SK-N-SH (cell line): Measurements from ENCODE around the gene TMEM39B. TPM values are rescaled to one million over a fixed set of nuclear protein-coding genes. Genes with fewer than 3 reads are reported as not detected.

Experiments used
- CTCF ChIA-PET: fragments of 300-600, 350-600 bp; formaldehyde crosslinking; extraction: SDS; loops from one replicate; lab custom pipeline; 2021; lab: Yijun Ruan, JAX
- POLR2A ChIA-PET: fragments of 350-600 bp; sonication (Branson Sonifier 250); formaldehyde crosslinking; extraction: SDS; loops from one replicate; lab custom pipeline; 2020; ENCODE audit warnings: antibody characterized with exemption, inconsistent platforms; lab: Yijun Ruan, JAX
- DNase-seq: peaks from one replicate; pipeline ENCODE4 v3.0.0; 2012
- H2AFZ ChIP-seq: fragments of 200-600 bp; sonication (generic); 2 replicates; pipeline ENCODE4 v1.8.1; 2016; ENCODE audit warnings: antibody characterized with exemption, mild to moderate bottlenecking, low read depth
- H3F3A ChIP-seq: fragments of 200-600 bp; sonication (generic); replicated peaks from 2 replicates; pipeline ENCODE3; 2016; ENCODE audit warnings: antibody characterized with exemption, mild to moderate bottlenecking; ENCODE audit not compliant: insufficient read depth
- H3K27ac ChIP-seq, 2 experiments: fragments of 200-500 bp in 1 of 2; fragments of 200-600 bp in 1 of 2; sonication (Bioruptor generic) in 1 of 2; sonication (generic), shearing (Covaris generic) in 1 of 2; 2 replicates each; pipeline versions ENCODE4 v1.5.1 to v1.6.1; 2014 to 2016; ENCODE audit warnings: low read depth in 2 of 2, inconsistent platforms in 1 of 2, low read length in 1 of 2, mild to moderate bottlenecking in 1 of 2, mixed read lengths in 1 of 2
- H3K27me3 ChIP-seq: fragments of 200-600 bp; sonication (generic), shearing (Covaris generic); 2 replicates; pipeline ENCODE4 v1.6.1; 2016; ENCODE audit warnings: mixed run types; ENCODE audit not compliant: insufficient read depth
- H3K36me3 ChIP-seq, 2 experiments: fragments of 200-500 bp in 1 of 2; fragments of 200-600 bp in 1 of 2; sonication (Bioruptor generic) in 1 of 2; sonication (generic) in 1 of 2; replicated peaks in 1 of 2; 2 replicates each; pipeline versions ENCODE3 to v1.5.1; 2014 to 2016; ENCODE audit warnings: low read length in 1 of 2, mild to moderate bottlenecking in 1 of 2; ENCODE audit not compliant: insufficient read depth in 2 of 2, control insufficient read depth in 1 of 2
- H3K4me1 ChIP-seq, 2 experiments: fragments of 200-500 bp in 1 of 2; fragments of 200-600 bp in 1 of 2; sonication (Bioruptor generic) in 1 of 2; sonication (generic), shearing (Covaris generic) in 1 of 2; 2 replicates each; pipeline versions ENCODE4 v1.5.1 to v1.6.1; 2014 to 2016; ENCODE audit warnings: low read depth in 1 of 2, low read length in 1 of 2, mixed run types in 1 of 2; ENCODE audit not compliant: insufficient read depth in 2 of 2, control insufficient read depth in 1 of 2
- H3K4me2 ChIP-seq: fragments of 200-600 bp; sonication (generic), shearing (Covaris generic); 2 replicates; pipeline ENCODE4 v1.6.1; 2017; ENCODE audit warnings: mixed run types
- H3K4me3 ChIP-seq, 2 experiments: fragments of 200-500 bp in 1 of 2; fragments of 200-600 bp in 1 of 2; sonication (Bioruptor generic) in 1 of 2; sonication (generic), shearing (Covaris generic) in 1 of 2; 2 replicates each; pipeline versions ENCODE4 v1.5.1 to v1.8.1; 2014 to 2016; ENCODE audit warnings: low read depth in 2 of 2, inconsistent platforms in 1 of 2, low read length in 1 of 2, mild to moderate bottlenecking in 1 of 2, mixed read lengths in 1 of 2, moderate library complexity in 1 of 2
- H3K79me2 ChIP-seq: fragments of 200-600 bp; sonication (generic); 2 replicates; pipeline ENCODE4 v1.8.1; 2017; ENCODE audit warnings: mild to moderate bottlenecking; ENCODE audit not compliant: insufficient read depth
- H3K9ac ChIP-seq: fragments of 200-600 bp; sonication (generic); 2 replicates; pipeline ENCODE4 v1.6.1; 2017; ENCODE audit warnings: mixed run types
- H3K9me2 ChIP-seq: fragments of 200-600 bp; sonication (generic); 2 replicates; pipeline ENCODE4 v1.6.1; 2017; ENCODE audit warnings: mixed run types
- H3K9me3 ChIP-seq: fragments of 200-600 bp; sonication (generic); 2 replicates; pipeline ENCODE4 v1.6.1; 2017; ENCODE audit warnings: mixed run types, mild to moderate bottlenecking, moderate library complexity
- H4K20me1 ChIP-seq: fragments of 200-600 bp; sonication (generic); 2 replicates; pipeline ENCODE4 v1.6.1; 2017; ENCODE audit warnings: mild to moderate bottlenecking, mixed run types; ENCODE audit not compliant: insufficient read depth
- CTCF ChIP-seq: fragments of 200-600 bp; sonication (generic); IDR thresholded peaks from 2 replicates; pipeline ENCODE4 v1.6.1; 2017; ENCODE audit warnings: antibody characterized with exemption, mild to moderate bottlenecking, moderate library complexity
- ELF1 ChIP-seq: IDR thresholded peaks from 2 replicates; pipeline ENCODE4 v1.4.0; 2012
- EZH2phosphoT487 ChIP-seq: fragments of 200-600 bp; sonication (generic); IDR thresholded peaks from 2 replicates; pipeline ENCODE4 v1.6.1; 2017; ENCODE audit warnings: low read depth, mixed run types, mild to moderate bottlenecking, antibody characterized with exemption, moderate library complexity, borderline replicate concordance
- FOXJ3 ChIP-seq: sonication (generic); formaldehyde crosslinking; IDR thresholded peaks from 2 replicates; pipeline ENCODE4 v1.5.1; 2020; ENCODE audit warnings: mild to moderate bottlenecking, missing genetic modification reagents
- IRF3 ChIP-seq: fragments of 150-350 bp; IDR thresholded peaks from 2 replicates; pipeline ENCODE4 v1.6.1; 2016; ENCODE audit warnings: mild to moderate bottlenecking, low read depth, low read length
- JUND ChIP-seq: IDR thresholded peaks from 2 replicates; pipeline ENCODE4 v1.4.0; 2012
- MAX ChIP-seq: IDR thresholded peaks from 2 replicates; pipeline ENCODE4 v1.4.0; 2012; ENCODE audit warnings: low read depth
- MXI1 ChIP-seq: IDR thresholded peaks from 2 replicates; pipeline ENCODE4 v1.6.1; 2012; ENCODE audit warnings: mild to moderate bottlenecking, low read depth, low read length, improper control_type of control experiment
- NRF1 ChIP-seq: IDR thresholded peaks from 2 replicates; pipeline ENCODE4 v1.6.1; 2012; ENCODE audit warnings: low read depth, mild to moderate bottlenecking, low read length
- RAD21 ChIP-seq: IDR thresholded peaks from 2 replicates; pipeline ENCODE4 v1.6.1; 2012; ENCODE audit warnings: mild to moderate bottlenecking, low read length
- SIN3A ChIP-seq: IDR thresholded peaks from 2 replicates; pipeline ENCODE4 v1.6.1; 2012; ENCODE audit warnings: low read depth, mild to moderate bottlenecking, low read length, moderate library complexity, borderline replicate concordance
- TAF1 ChIP-seq: IDR thresholded peaks from 2 replicates; pipeline ENCODE4 v1.6.1; 2012; ENCODE audit warnings: low read depth, mild to moderate bottlenecking, low read length, moderate library complexity, borderline replicate concordance
- TCF12 ChIP-seq: IDR thresholded peaks from 2 replicates; pipeline ENCODE4 v1.4.0; 2012
- WGBS: methylation state at CpG from one replicate; pipeline ENCODE4 v1.1.6; 2017; ENCODE audit warnings: low lambda C conversion rate; 5-methylcytosine and 5-hydroxymethylcytosine counted together
- polyA plus RNA-seq, 3 experiments: library from polyadenylated mRNA; depleted of rRNA; stranded (reverse); fragments of >200 nt; gene quantifications; 2 replicates each; pipeline ENCODE4 v1.2.3, GENCODE V29; 2012

The TMEM39B gene
- polyA plus RNA-seq, 1 of the 3 experiments (the other 2 are of a cell fraction), result 25.1 TPM

- ChIA-PET POLR2A (interaction anchor here (0.6 kb wide), 1 partner anchor 10 kb away, joined by 3 read pairs; no protein-coding TSS in a partner anchor), CTCF (no interaction called here)
- no peaks in the 10 kb centered on the region for H3K27me3 ChIP-seq
- no peaks in the 10 kb centered on the region for H3K9me3 ChIP-seq
- peaks cover 0 to 16% of the 10 kb centered on the region in 2 experiments; a peak in 1 of 4 replicates for H3K4me1 ChIP-seq
- H3F3A ChIP-seq, result peaks cover 40% of the 10 kb centered on the region
- TF ChIP-seq RAD21, result no peak
- no peak for TF ChIP-seq MAX
- no peak for TF ChIP-seq TCF12
- no peak for TF ChIP-seq FOXJ3 (CRISPR knock-in tag)
- no peak for TF ChIP-seq IRF3
- no peak for TF ChIP-seq EZH2phosphoT487
- no peak for TF ChIP-seq ELF1
- TF ChIP-seq SIN3A, result no peak
- TF ChIP-seq NRF1, result no peak
- no peak for TF ChIP-seq CTCF
- no peak for TF ChIP-seq TAF1
- no peak for TF ChIP-seq MXI1
- WGBS, result 98% methylated on average over 3 of the region's 3 CpGs
- no peak for DNase-seq
- H3K36me3 ChIP-seq, result peaks cover 88 to 95% of the 10 kb centered on the region in 2 experiments
- H3K9ac ChIP-seq, result no peak overlapping the region
- no peak overlapping the region for H3K4me2 ChIP-seq
- peaks cover 93% of the 10 kb centered on the region for H4K20me1 ChIP-seq
- H3K79me2 ChIP-seq, result no peaks in the 10 kb centered on the region; the same call in 1 of the 2 replicates
- H3K9me2 ChIP-seq, result no peaks in the 10 kb centered on the region
- no peak overlapping the region for H2AFZ ChIP-seq
- H3K4me3 ChIP-seq, result no peak overlapping the region
- no peak overlapping the region for H3K27ac ChIP-seq
Measured at GRCh38 chr1:32035119-32035518, 37.6 kb upstream of the TMEM39B start.

- Histone ChIP-seq H3K4me3 (no peak overlapping the region), H3K4me2 (no peak overlapping the region), H4K20me1 (peaks cover 64% of the 10 kb centered on the region), H3K9me2 (no peaks in the 10 kb centered on the region), H3K27me3 (no peaks in the 10 kb centered on the region), H3K27ac (no peak overlapping the region; a peak in 1 of 4 replicates), H3K9ac (no peak overlapping the region), H3K79me2 (no peaks in the 10 kb centered on the region; the same call in 1 of the 2 replicates), H2AFZ (no peak overlapping the region), H3K36me3 (peaks cover 52 to 99% of the 10 kb centered on the region in 2 experiments), H3K9me3 (no peaks in the 10 kb centered on the region), H3F3A (peaks cover 25% of the 10 kb centered on the region), H3K4me1 (no peaks in the 10 kb centered on the region)
- no peak for DNase-seq
- no peak for TF ChIP-seq JUND
- ChIA-PET POLR2A (no interaction called here), CTCF (interaction anchor here (0.8 to 2.3 kb wide), 3 partner anchors 9 to 22 kb away, joined by 3 to 8 read pairs (median 3); no protein-coding TSS in a partner anchor)
- 100% methylated on average over 3 of the region's 3 CpGs for WGBS
Measured at GRCh38 chr1:32040711-32041110, 32.0 kb upstream of the TMEM39B start.
